Calu3 (cell line): ENCODE results near the gene TH. TPM values are rescaled to one million over a fixed set of nuclear protein-coding genes. Genes with fewer than 3 reads are reported as not detected.

Experiments
- BruUV-seq: library from RNA; stranded (reverse); fragments of 400-500 nt; replicated peaks from 2 replicates; lab custom pipeline; 2021; lab: Mats Ljungman, UMichigan
- CTCF ChIA-PET: fragments of 300-600 bp; sonication (Branson Sonifier 250); formaldehyde crosslinking; loops from one replicate; lab custom pipeline; 2022; ENCODE audit warnings: antibody characterized with exemption; lab: Charles Lee
- DNase-seq: peaks from one replicate; pipeline ENCODE4 v3.0.0; 2022
- H3K27ac Mint-ChIP-seq: one replicate; pipeline ENCODE4 v1.8.0; 2022; ENCODE audit warnings: mixed read lengths; ENCODE audit not compliant: unreplicated experiment
- H3K27me3 Mint-ChIP-seq: one replicate; pipeline ENCODE4 v1.8.0; 2022; ENCODE audit warnings: mixed read lengths; ENCODE audit not compliant: unreplicated experiment
- H3K36me3 Mint-ChIP-seq: one replicate; pipeline ENCODE4 v1.8.0; 2022; ENCODE audit warnings: mild to moderate bottlenecking, moderate library complexity, mixed read lengths; ENCODE audit not compliant: insufficient read depth, unreplicated experiment
- H3K4me1 Mint-ChIP-seq: one replicate; pipeline ENCODE4 v1.8.0; 2022; ENCODE audit warnings: mild to moderate bottlenecking, low read depth, mixed read lengths; ENCODE audit not compliant: unreplicated experiment
- H3K4me3 Mint-ChIP-seq: one replicate; pipeline ENCODE4 v1.8.0; 2022; ENCODE audit warnings: mild to moderate bottlenecking, low read depth, moderate library complexity, mixed read lengths; ENCODE audit not compliant: unreplicated experiment
- H3K9me3 Mint-ChIP-seq: one replicate; pipeline ENCODE4 v1.8.0; 2022; ENCODE audit warnings: low read depth, mixed read lengths; ENCODE audit not compliant: unreplicated experiment
- CTCF ChIP-seq: fragments of 200-600 bp; IDR thresholded peaks from one replicate; pipeline ENCODE4 v1.8.0; 2022; ENCODE audit warnings: antibody characterized with exemption; ENCODE audit not compliant: unreplicated experiment
- intact Hi-C: fragments of 100-400 bp; cut with micrococcal nuclease; formaldehyde crosslinking; loops from one replicate; pipeline ENCODE4 v1.10.0; 2022; ENCODE audit not compliant: unreplicated experiment
- total RNA-seq: library from RNA; stranded (reverse); gene quantifications from 2 replicates; pipeline ENCODE4 v1.2.3, GENCODE V29; 2022

Gene TH
- total RNA-seq, 1 experiment from 2014 or later = not detected

- no peak for DNase-seq
- Mint-ChIP-seq H3K27ac (no peak overlapping the region), H3K4me3 (no peak overlapping the region), H3K9me3 (no peaks in the 10 kb centered on the region), H3K27me3 (no peaks in the 10 kb centered on the region), H3K4me1 (no peaks in the 10 kb centered on the region), H3K36me3 (no peaks in the 10 kb centered on the region)
- no peak for TF ChIP-seq CTCF
- no TSS peak for BruUV-seq
- CTCF ChIA-PET = interaction anchor here (0.6 to 2.1 kb wide), 4 partner anchors 114 to 235 kb away, joined by 3 to 9 read pairs (median 4); no protein-coding TSS in a partner anchor
- intact Hi-C loops = no loop called here
These were observed 13.9 kb upstream of the TH start for GRCh38 chr11:2185324-2186085.

- TF ChIP-seq CTCF = no peak
- DNase-seq = no peak
- H3K4me1 Mint-ChIP-seq = peaks cover 9% of the 10 kb centered on the region
- H3K4me3 Mint-ChIP-seq = no peak overlapping the region
- intact Hi-C loops = no loop called here
- no peaks in the 10 kb centered on the region for H3K36me3 Mint-ChIP-seq
- no peaks in the 10 kb centered on the region for H3K27me3 Mint-ChIP-seq
- no peak overlapping the region for H3K27ac Mint-ChIP-seq
- CTCF ChIA-PET = no interaction called here
- H3K9me3 Mint-ChIP-seq = no peaks in the 10 kb centered on the region
- no TSS peak for BruUV-seq
These were observed 11.3 kb upstream of the TH start for GRCh38 chr11:2182692-2183474.

- CTCF ChIA-PET = no interaction called here
These were observed 10.5 kb upstream of the TH start for GRCh38 chr11:2182075-2182474.

More at GRCh38 chr11:2182075-2182474, 10.5 kb upstream of the TH start:
- Mint-ChIP-seq H3K27ac (no peak overlapping the region), H3K4me1 (peaks cover 9% of the 10 kb centered on the region), H3K27me3 (no peaks in the 10 kb centered on the region), H3K36me3 (no peaks in the 10 kb centered on the region), H3K9me3 (no peaks in the 10 kb centered on the region), H3K4me3 (no peak overlapping the region)
- intact Hi-C loops = no loop called here
- no peak for TF ChIP-seq CTCF
- no TSS peak for BruUV-seq
- no peak for DNase-seq
